IPS-20b (cell line): ENCODE data around the gene PYGO1.
"Not testable (repeated sequence)": the region's sequence is repeated elsewhere in the genome, so short reads cannot be mapped to it uniquely, and the experiment has no call there.

Source experiments
- H3K27ac ChIP-seq: one replicate; pipeline ENCODE4 v1.5.1; 2013; ENCODE audit warnings: low read length
- H3K27me3 ChIP-seq: 2 replicates; pipeline ENCODE4 v1.6.1; 2013; ENCODE audit warnings: mild to moderate bottlenecking, low read length, inconsistent platforms; ENCODE audit not compliant: insufficient read depth
- H3K36me3 ChIP-seq: 2 replicates; pipeline ENCODE4 v1.6.1; 2013; ENCODE audit warnings: low read depth, mild to moderate bottlenecking, inconsistent platforms, low read length, moderate library complexity; ENCODE audit not compliant: insufficient read depth
- H3K4me1 ChIP-seq: 2 replicates; pipeline ENCODE4 v1.6.1; 2013; ENCODE audit warnings: mild to moderate bottlenecking, control low read depth, inconsistent platforms, low read length, moderate library complexity; ENCODE audit not compliant: insufficient read depth
- H3K4me3 ChIP-seq: 2 replicates; pipeline ENCODE4 v1.5.1; 2013; ENCODE audit warnings: mild to moderate bottlenecking, low read length, inconsistent platforms
- H3K9ac ChIP-seq: 2 replicates; pipeline ENCODE4 v1.6.1; 2013; ENCODE audit warnings: low read depth, mild to moderate bottlenecking, inconsistent platforms, low read length, moderate library complexity
- H3K9me3 ChIP-seq: 2 replicates; pipeline ENCODE4 v1.6.1; 2013; ENCODE audit warnings: mild to moderate bottlenecking, low read depth, low read length, inconsistent platforms; ENCODE audit not compliant: insufficient read depth

The PYGO1 gene

GRCh38 chr15:55606214-55606613 lies 18.1 kb upstream of the PYGO1 start:
- no peaks in the 10 kb centered on the region for H3K4me1 ChIP-seq
- H3K36me3 ChIP-seq, result no peaks in the 10 kb centered on the region
- no peak overlapping the region for H3K4me3 ChIP-seq
- no peaks in the 10 kb centered on the region for H3K27me3 ChIP-seq
- H3K27ac ChIP-seq, result no peak overlapping the region
- H3K9ac ChIP-seq, result no peak overlapping the region
- H3K9me3 ChIP-seq, result no peaks in the 10 kb centered on the region

GRCh38 chr15:55601374-55601773 lies 13.2 kb upstream of the PYGO1 start:
- Histone ChIP-seq H3K27ac (no peak overlapping the region), H3K36me3 (no peaks in the 10 kb centered on the region), H3K9ac (no peak overlapping the region), H3K27me3 (no peaks in the 10 kb centered on the region), H3K4me1 (no peaks in the 10 kb centered on the region), H3K4me3 (no peak overlapping the region), H3K9me3 (no peaks in the 10 kb centered on the region)

DNA sequence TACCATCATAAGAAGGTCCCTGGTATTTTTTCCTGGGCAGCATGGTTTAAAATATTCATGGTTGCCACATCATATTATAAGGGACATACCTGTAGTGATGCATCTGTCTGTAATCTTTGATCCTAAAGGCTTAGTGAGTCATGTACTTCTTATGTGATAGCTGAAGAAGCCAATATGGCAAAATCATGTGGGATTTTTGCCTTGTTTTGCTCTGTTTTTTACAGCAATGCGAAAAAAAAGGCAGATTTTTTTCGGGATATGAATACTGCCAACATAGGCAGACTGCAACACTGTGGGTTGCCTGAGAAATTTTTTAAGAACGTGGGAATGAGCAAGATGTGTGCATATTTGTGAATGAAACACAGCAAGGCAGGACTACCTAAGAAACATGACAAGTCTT lies 11.3 kb upstream of the PYGO1 start:
- no peak overlapping the region for H3K4me3 ChIP-seq
- H3K36me3 ChIP-seq, result no peaks in the 10 kb centered on the region
- H3K9ac ChIP-seq, result no peak overlapping the region
- no peaks in the 10 kb centered on the region for H3K27me3 ChIP-seq
- H3K4me1 ChIP-seq, result no peaks in the 10 kb centered on the region
- H3K9me3 ChIP-seq, result no peaks in the 10 kb centered on the region
- no peak overlapping the region for H3K27ac ChIP-seq

DNA sequence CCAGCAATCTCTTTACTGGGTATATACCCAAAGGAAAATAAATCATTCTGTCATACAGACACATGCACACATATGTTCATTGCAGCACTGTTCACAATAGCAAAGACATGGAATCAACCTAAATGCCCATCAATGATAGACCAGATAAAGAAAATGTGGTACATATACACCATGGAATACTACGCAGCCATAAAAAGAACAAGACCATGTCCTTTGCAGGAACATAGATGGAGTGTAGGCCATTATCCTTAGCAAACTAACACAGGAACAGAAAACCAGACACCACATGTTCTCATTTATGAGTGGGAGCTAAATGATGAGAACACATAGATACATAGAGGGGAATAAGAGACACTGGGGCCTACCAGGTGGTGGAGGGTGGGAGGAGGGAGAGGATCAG lies 4.9 kb upstream of the PYGO1 start:
- H3K36me3 ChIP-seq, H3K9ac ChIP-seq, H3K27ac ChIP-seq, H3K4me1 ChIP-seq, H3K4me3 ChIP-seq, H3K9me3 ChIP-seq: not testable (repeated sequence)
- peaks cover 28% of the 10 kb centered on the region for H3K27me3 ChIP-seq

- H3K4me3 ChIP-seq, result no peak overlapping the region
- no peaks in the 10 kb centered on the region for H3K9me3 ChIP-seq
- H3K9ac ChIP-seq, result no peak overlapping the region
- H3K27ac ChIP-seq, result no peak overlapping the region
- no peaks in the 10 kb centered on the region for H3K36me3 ChIP-seq
- H3K27me3 ChIP-seq, result peaks cover 49% of the 10 kb centered on the region
- H3K4me1 ChIP-seq, result no peaks in the 10 kb centered on the region
Observed at GRCh38 chr15:55590788-55591187, 2.6 kb upstream of the PYGO1 start.

DNA sequence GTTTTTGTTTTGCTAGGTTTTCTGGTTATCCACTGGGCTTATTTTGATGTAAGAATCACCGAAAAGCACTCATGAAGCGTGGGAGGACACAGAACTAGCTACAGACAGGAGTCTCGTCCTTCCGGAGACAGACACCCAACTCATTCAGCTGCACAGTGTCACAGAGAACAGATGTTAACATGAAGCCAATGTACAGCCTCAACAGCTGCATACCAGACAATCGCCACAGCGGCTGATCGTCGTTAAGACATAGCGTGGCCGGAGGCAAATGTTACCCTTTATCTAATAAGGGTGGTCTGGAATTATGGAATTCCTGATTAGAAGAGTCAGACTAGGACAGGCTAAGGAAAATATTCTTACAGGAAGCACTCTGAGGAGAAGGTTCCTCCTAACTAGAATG lies 1.1 kb upstream of the PYGO1 start:
- Histone ChIP-seq H3K36me3 (no peaks in the 10 kb centered on the region), H3K9me3 (no peaks in the 10 kb centered on the region), H3K4me1 (no peaks in the 10 kb centered on the region), H3K9ac (no peak overlapping the region), H3K27ac (no peak overlapping the region), H3K4me3 (peak overlapping the region; percentile 78; the same call in 1 of the 2 replicates), H3K27me3 (peaks cover 64% of the 10 kb centered on the region)

- no peak overlapping the region for H3K27ac ChIP-seq
- H3K4me3 ChIP-seq, result peak overlapping the region; percentile 78
- H3K4me1 ChIP-seq, result no peaks in the 10 kb centered on the region
- peaks cover 69% of the 10 kb centered on the region for H3K27me3 ChIP-seq
- no peak overlapping the region; the same call in 1 of the 2 replicates for H3K9ac ChIP-seq
- H3K9me3 ChIP-seq, result no peaks in the 10 kb centered on the region
- H3K36me3 ChIP-seq, result no peaks in the 10 kb centered on the region
Observed at GRCh38 chr15:55588815-55589115, 620 bp upstream of the PYGO1 start.

- H3K27ac ChIP-seq, result no peak overlapping the region
- H3K27me3 ChIP-seq, result peaks cover 75% of the 10 kb centered on the region
Observed at GRCh38 chr15:55587321-55588069, 650 bp downstream of the PYGO1 start.

DNA sequence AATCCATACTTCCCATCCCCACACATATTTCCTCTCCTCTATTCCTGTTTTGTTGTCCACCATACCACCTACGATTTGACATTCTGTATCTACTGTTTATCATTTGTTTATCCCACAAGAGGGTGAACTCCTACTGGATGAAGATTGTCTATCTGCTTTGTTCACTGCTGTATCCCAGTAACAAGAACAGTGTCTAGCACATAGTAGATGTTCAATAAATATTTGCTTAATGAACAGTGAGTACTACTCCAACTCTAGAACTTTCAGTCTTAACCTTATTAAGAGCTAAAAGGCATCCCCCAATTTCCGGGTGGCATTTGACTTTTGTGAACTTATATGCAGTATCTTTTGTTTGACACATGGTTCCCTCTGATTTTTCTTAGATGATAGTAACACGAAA lies 1.3 kb downstream of the PYGO1 start:
- Histone ChIP-seq H3K9ac (no peak overlapping the region), H3K4me3 (peak overlapping the region; percentile 71), H3K27me3 (peaks cover 74% of the 10 kb centered on the region)

More at GRCh38 chr15:55587321-55588069, 650 bp downstream of the PYGO1 start:
- Histone ChIP-seq H3K4me1 (no peaks in the 10 kb centered on the region), H3K9ac (peak overlapping the region; percentile 41; the same call in 1 of the 2 replicates), H3K36me3 (no peaks in the 10 kb centered on the region), H3K9me3 (no peaks in the 10 kb centered on the region), H3K4me3 (peak overlapping the region; percentile 71)

GRCh38 chr15:55576943-55577342 lies 11.2 kb downstream of the PYGO1 start:
- H3K9me3 ChIP-seq, result no peaks in the 10 kb centered on the region
- H3K4me3 ChIP-seq, result no peak overlapping the region
- H3K27ac ChIP-seq, result no peak overlapping the region
- H3K36me3 ChIP-seq, result no peaks in the 10 kb centered on the region
- H3K9ac ChIP-seq, result no peak overlapping the region
- H3K4me1 ChIP-seq, result no peaks in the 10 kb centered on the region
- H3K27me3 ChIP-seq, result no peaks in the 10 kb centered on the region

More for the DNA sequence above, 1.3 kb downstream of the PYGO1 start:
- Histone ChIP-seq H3K4me1 (no peaks in the 10 kb centered on the region), H3K27ac (no peak overlapping the region), H3K36me3 (no peaks in the 10 kb centered on the region), H3K9me3 (no peaks in the 10 kb centered on the region)

DNA sequence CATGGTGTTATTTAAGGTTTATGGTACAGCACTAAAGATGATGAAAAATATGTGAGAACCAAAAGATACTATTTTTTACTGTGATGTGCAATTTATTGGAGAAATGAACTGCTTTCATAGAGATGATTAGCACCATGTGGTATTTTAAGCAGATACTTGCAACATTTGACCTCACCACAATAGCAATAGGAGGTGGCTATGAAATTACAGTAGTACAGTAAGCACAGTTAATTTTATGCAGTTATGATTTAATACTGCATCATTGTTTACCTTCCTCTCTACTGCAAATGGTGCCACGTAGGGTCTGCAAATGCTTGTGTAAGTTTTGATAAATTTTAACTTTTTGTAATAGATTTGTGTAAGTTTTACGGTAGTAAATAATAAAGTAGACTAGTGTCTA lies 14.0 kb downstream of the PYGO1 start:
- no peaks in the 10 kb centered on the region for H3K36me3 ChIP-seq
- H3K27ac ChIP-seq, result no peak overlapping the region
- H3K9me3 ChIP-seq, result peaks cover 9% of the 10 kb centered on the region; the same call in 1 of the 2 replicates
- no peak overlapping the region for H3K9ac ChIP-seq
- no peaks in the 10 kb centered on the region for H3K27me3 ChIP-seq
- H3K4me3 ChIP-seq, result no peak overlapping the region
- no peaks in the 10 kb centered on the region for H3K4me1 ChIP-seq

GRCh38 chr15:55573224-55573623 lies 14.9 kb downstream of the PYGO1 start:
- Histone ChIP-seq H3K9ac (no peak overlapping the region), H3K4me1 (no peaks in the 10 kb centered on the region), H3K27me3 (no peaks in the 10 kb centered on the region), H3K36me3 (no peaks in the 10 kb centered on the region), H3K9me3 (peaks cover 9% of the 10 kb centered on the region; the same call in 1 of the 2 replicates), H3K27ac (no peak overlapping the region), H3K4me3 (no peak overlapping the region)
